Endodermal cell (in vitro differentiated cells): ENCODE results near the gene IL3RA. TPM values are rescaled to one million over a fixed set of nuclear protein-coding genes. Genes with fewer than 3 reads are reported as not detected.

Experiments
- DNase-seq: peaks from one replicate; pipeline ENCODE4 v3.0.0-alpha.2; 2017
- H3K27ac ChIP-seq: 2 replicates; pipeline ENCODE4 v1.5.1; 2013; ENCODE audit warnings: mild to moderate bottlenecking, low read depth, low read length, moderate library complexity
- H3K27me3 ChIP-seq: 2 replicates; pipeline ENCODE4 v1.6.1; 2013; ENCODE audit warnings: mild to moderate bottlenecking, low read length, moderate library complexity; ENCODE audit not compliant: insufficient read depth, control insufficient read depth, poor library complexity, severe bottlenecking
- H3K36me3 ChIP-seq: 2 replicates; pipeline ENCODE4 v1.7.0; 2013; ENCODE audit warnings: mild to moderate bottlenecking, low read length, moderate library complexity; ENCODE audit not compliant: control insufficient read depth, insufficient read depth
- H3K4me1 ChIP-seq: one replicate; pipeline ENCODE4 v1.7.0; 2013; ENCODE audit warnings: low read length; ENCODE audit not compliant: control insufficient read depth, insufficient read depth
- H3K4me3 ChIP-seq: 2 replicates; pipeline ENCODE4 v1.5.1; 2013; ENCODE audit warnings: mild to moderate bottlenecking, low read length, moderate library complexity
- H3K9ac ChIP-seq: 2 replicates; pipeline ENCODE4 v1.6.1; 2013; ENCODE audit warnings: mild to moderate bottlenecking, low read length, moderate library complexity; ENCODE audit not compliant: poor library complexity, severe bottlenecking; ENCODE audit errors: extremely low read depth
- H3K9me3 ChIP-seq: 2 replicates; pipeline ENCODE4 v1.6.1; 2013; ENCODE audit warnings: mild to moderate bottlenecking, low read length, moderate library complexity; ENCODE audit not compliant: control insufficient read depth
- H3K27ac Mint-ChIP-seq: 2 replicates; pipeline ENCODE4 v1.8.0; 2020; ENCODE audit warnings: mixed read lengths
- H3K27me3 Mint-ChIP-seq: 2 replicates; pipeline ENCODE4 v1.8.0; 2021; ENCODE audit warnings: mild to moderate bottlenecking, mixed read lengths; ENCODE audit not compliant: insufficient read depth
- H3K36me3 Mint-ChIP-seq: 2 replicates; pipeline ENCODE4 v1.8.0; 2020; ENCODE audit warnings: low read depth, mixed read lengths
- H3K4me1 Mint-ChIP-seq: 2 replicates; pipeline ENCODE4 v1.8.0; 2020; ENCODE audit warnings: mixed read lengths
- H3K4me3 Mint-ChIP-seq: 2 replicates; pipeline ENCODE4 v1.8.0; 2020; ENCODE audit warnings: mild to moderate bottlenecking, moderate library complexity, mixed read lengths
- H3K9me3 Mint-ChIP-seq: 2 replicates; pipeline ENCODE4 v1.8.0; 2020; ENCODE audit warnings: mild to moderate bottlenecking, mixed read lengths
- WGBS, 2 experiments: methylation state at CpG; one replicate each; pipeline versions ENCODE4 v1.1.5 to v1.1.7; 2013; ENCODE audit warnings: missing lambda C conversion rate in 2 of 2, mixed read lengths in 1 of 2; ENCODE audit not compliant: insufficient coverage in 1 of 2, insufficient read length in 1 of 2; 5-methylcytosine and 5-hydroxymethylcytosine counted together
- total RNA-seq, 2 donors: library from RNA; stranded (reverse); fragmentation: NEBNext Ultra II Directional in 1 of 2; extraction: Animal tissue kit (Norgen Biotek cat#: 25700) in 1 of 2; gene quantifications; 2 replicates in 1 of 2; 3 replicates in 1 of 2; pipeline ENCODE4 v1.2.1, GENCODE V29; 2021
- TF ChIP-seq, protein P1 (sequence below): fragments of 200-600 bp; sonication (generic); conservative IDR thresholded peaks from 2 replicates; pipeline ENCODE4 v1.5.0; 2021; ENCODE audit warnings: antibody characterized with exemption, mild to moderate bottlenecking

The IL3RA gene
- total RNA-seq, 2 donors from 2014 or later: not detected

DNA sequence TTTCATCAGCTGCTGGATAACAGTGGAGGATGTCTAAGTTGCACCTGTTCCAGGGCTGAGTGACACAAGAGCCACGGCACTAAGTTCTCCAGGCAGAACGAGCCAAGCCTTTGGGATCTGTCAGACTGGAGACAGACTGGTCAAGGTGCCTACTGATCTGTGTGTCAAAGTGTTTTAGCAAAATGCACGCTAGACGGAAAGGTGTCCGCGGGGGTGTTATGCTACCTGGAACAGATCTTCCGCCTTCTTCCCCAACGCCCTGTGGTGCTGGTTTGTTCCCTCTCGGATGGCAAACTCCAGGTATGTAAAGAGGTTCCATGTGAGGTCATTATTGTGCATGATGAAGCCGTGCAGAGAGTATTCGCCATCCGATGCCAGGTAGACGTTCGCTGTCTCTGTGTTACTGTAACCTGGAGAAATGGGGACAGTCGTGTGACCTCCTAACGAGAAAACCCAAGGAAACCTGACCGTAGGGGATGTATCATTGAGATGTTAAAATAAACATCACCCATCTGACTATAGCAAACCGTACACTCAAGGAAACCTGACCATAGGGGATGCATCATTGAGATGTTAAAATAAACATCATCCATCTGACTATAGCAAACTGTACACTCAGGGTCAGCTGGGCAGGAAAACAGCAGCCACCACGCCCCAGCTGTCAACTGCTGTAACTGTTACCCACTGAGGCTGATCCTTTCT lies 85.0 kb downstream of the IL3RA start:
- Mint-ChIP-seq H3K27ac (no peak overlapping the region), H3K36me3 (peaks cover 71% of the 10 kb centered on the region), H3K4me3 (no peak overlapping the region), H3K4me1 (peaks cover 12% of the 10 kb centered on the region), H3K27me3 (no peaks in the 10 kb centered on the region), H3K9me3 (peaks cover 38% of the 10 kb centered on the region)
- Histone ChIP-seq H3K4me3 (no peak overlapping the region), H3K9ac (no peak overlapping the region), H3K9me3 (peaks cover 35% of the 10 kb centered on the region), H3K27ac (no peak overlapping the region), H3K27me3 (no peaks in the 10 kb centered on the region), H3K36me3 (peaks cover 56% of the 10 kb centered on the region), H3K4me1 (no peaks in the 10 kb centered on the region)
- no peak for DNase-seq
- WGBS, 2 experiments: 97 to 98% methylated on average over 15 to 19 of the region's 19 CpGs
- TF ChIP-seq, protein P1, sequence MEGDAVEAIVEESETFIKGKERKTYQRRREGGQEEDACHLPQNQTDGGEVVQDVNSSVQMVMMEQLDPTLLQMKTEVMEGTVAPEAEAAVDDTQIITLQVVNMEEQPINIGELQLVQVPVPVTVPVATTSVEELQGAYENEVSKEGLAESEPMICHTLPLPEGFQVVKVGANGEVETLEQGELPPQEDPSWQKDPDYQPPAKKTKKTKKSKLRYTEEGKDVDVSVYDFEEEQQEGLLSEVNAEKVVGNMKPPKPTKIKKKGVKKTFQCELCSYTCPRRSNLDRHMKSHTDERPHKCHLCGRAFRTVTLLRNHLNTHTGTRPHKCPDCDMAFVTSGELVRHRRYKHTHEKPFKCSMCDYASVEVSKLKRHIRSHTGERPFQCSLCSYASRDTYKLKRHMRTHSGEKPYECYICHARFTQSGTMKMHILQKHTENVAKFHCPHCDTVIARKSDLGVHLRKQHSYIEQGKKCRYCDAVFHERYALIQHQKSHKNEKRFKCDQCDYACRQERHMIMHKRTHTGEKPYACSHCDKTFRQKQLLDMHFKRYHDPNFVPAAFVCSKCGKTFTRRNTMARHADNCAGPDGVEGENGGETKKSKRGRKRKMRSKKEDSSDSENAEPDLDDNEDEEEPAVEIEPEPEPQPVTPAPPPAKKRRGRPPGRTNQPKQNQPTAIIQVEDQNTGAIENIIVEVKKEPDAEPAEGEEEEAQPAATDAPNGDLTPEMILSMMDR: no peak

DNA sequence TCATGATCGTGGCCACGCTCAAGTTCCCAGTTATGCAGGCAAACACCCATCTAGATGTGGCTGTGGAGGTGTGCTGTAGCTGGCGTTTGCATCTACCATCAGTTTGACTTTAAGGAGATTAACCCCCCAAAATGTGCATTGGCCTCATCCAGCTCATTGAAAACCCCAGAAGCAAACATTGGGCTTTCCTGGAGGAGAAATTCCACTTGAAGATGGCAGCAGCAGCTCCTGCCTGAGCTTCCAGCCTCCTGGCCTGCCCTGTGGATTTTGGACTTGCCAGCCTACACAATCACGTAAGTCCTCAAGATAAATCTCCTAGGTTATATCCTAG lies 85.5 kb downstream of the IL3RA start:
- WGBS, 2 experiments: 94 to 100% methylated on average over 1 to 4 of the region's 4 CpGs
- no peaks in the 10 kb centered on the region for H3K27me3 Mint-ChIP-seq

DNA sequence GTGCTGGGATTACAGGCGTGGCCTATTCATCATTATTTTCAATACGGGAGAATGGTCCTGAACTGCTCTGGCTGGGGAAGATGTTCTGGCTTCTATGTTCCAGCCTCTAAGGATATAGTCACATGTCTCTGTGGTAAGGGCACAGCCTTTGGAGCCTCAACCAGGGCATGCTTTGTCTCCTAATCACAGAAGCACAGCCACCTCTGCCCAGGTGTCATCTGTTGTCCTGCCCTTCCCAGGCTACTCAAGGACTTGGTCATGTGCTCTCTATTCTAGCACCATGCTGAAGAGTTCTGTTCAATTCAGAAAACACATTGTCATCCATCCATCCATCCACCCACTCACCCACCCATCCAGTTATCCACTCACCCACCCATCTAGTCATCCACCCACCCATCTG lies 86.6 kb downstream of the IL3RA start:
- no peak for DNase-seq
- peaks cover 84% of the 10 kb centered on the region for H3K36me3 Mint-ChIP-seq
- Histone ChIP-seq H3K9ac (no peak overlapping the region), H3K27ac (no peak overlapping the region), H3K9me3 (peaks cover 33% of the 10 kb centered on the region), H3K4me1 (no peaks in the 10 kb centered on the region), H3K27me3 (no peaks in the 10 kb centered on the region), H3K36me3 (peaks cover 49% of the 10 kb centered on the region), H3K4me3 (no peak overlapping the region)
- H3K9me3 Mint-ChIP-seq: peaks cover 38% of the 10 kb centered on the region
- no peak overlapping the region for H3K4me3 Mint-ChIP-seq
- H3K27ac Mint-ChIP-seq: no peak overlapping the region
- WGBS, 2 experiments: 69 to 82% methylated on average over 2 of the region's 2 CpGs
- no peaks in the 10 kb centered on the region for H3K27me3 Mint-ChIP-seq
- peaks cover 12% of the 10 kb centered on the region for H3K4me1 Mint-ChIP-seq
- TF ChIP-seq, protein P1: no peak

More for the DNA sequence above, 85.5 kb downstream of the IL3RA start:
- Histone ChIP-seq H3K4me3 (peak overlapping the region; percentile 34), H3K9me3 (peaks cover 35% of the 10 kb centered on the region), H3K27me3 (no peaks in the 10 kb centered on the region), H3K9ac (no peak overlapping the region), H3K4me1 (no peaks in the 10 kb centered on the region), H3K27ac (no peak overlapping the region), H3K36me3 (peaks cover 53% of the 10 kb centered on the region)
- H3K36me3 Mint-ChIP-seq: peaks cover 76% of the 10 kb centered on the region
- TF ChIP-seq, protein P1: no peak
- peaks cover 12% of the 10 kb centered on the region for H3K4me1 Mint-ChIP-seq
- no peak overlapping the region for H3K27ac Mint-ChIP-seq
- DNase-seq: no peak
- H3K4me3 Mint-ChIP-seq: no peak overlapping the region
- H3K9me3 Mint-ChIP-seq: peaks cover 38% of the 10 kb centered on the region
